C4-2B (cell line): ENCODE measurements around the gene PPP1R1A.

ENCODE experiments used
- H3K27ac ChIP-seq: fragments of 450-650 bp; 2 replicates; pipeline ENCODE4 v1.5.1; 2017
- ZFX ChIP-seq: fragments of 450-650 bp; IDR thresholded peaks from 2 replicates; pipeline ENCODE4 v1.6.1; 2017
- TF ChIP-seq, protein P1 (sequence below): fragments of 450-650 bp; conservative IDR thresholded peaks from 2 replicates; pipeline ENCODE4 v1.5.1; 2017; ENCODE audit warnings: mild to moderate bottlenecking

PPP1R1A gene

DNA sequence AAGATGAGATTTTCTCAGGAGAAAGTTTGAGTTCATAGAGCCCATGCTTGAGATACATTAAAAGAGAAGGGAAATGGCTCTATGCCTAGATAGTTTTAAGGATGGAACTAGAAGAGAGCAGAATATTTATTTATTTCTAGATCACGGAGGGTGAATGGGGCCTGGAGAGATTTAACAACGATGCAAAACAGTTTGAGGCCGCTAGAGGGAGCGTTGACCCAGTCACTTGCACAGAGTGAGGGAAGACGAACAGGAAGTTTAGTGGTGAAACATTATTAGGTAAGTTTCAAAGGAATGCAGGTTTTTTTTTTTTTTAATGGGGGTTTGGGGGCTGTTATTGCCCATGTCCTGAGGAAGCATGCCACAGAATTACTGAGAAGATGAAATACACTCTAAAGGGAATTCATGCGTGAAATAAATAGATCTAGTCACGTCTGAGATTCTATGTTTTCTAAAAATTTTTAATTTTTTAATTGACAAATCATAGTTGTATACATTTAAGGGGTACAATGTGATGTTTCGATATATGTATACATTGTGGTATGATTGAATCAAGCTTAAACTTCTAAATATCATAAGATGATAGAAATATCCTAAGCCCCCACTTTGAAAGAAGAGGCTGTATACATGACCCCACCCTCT, 14.8 kb upstream of the PPP1R1A start:
- no peak for TF ChIP-seq ZFX
- TF ChIP-seq, protein P1, sequence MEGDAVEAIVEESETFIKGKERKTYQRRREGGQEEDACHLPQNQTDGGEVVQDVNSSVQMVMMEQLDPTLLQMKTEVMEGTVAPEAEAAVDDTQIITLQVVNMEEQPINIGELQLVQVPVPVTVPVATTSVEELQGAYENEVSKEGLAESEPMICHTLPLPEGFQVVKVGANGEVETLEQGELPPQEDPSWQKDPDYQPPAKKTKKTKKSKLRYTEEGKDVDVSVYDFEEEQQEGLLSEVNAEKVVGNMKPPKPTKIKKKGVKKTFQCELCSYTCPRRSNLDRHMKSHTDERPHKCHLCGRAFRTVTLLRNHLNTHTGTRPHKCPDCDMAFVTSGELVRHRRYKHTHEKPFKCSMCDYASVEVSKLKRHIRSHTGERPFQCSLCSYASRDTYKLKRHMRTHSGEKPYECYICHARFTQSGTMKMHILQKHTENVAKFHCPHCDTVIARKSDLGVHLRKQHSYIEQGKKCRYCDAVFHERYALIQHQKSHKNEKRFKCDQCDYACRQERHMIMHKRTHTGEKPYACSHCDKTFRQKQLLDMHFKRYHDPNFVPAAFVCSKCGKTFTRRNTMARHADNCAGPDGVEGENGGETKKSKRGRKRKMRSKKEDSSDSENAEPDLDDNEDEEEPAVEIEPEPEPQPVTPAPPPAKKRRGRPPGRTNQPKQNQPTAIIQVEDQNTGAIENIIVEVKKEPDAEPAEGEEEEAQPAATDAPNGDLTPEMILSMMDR: peak; percentile 98
- H3K27ac ChIP-seq: no peak overlapping the region

- no peak for TF ChIP-seq ZFX
- TF ChIP-seq, protein P1: no peak
- no peak overlapping the region for H3K27ac ChIP-seq
These were observed 14.2 kb upstream of the PPP1R1A start for GRCh38 chr12:54602661-54603060.

DNA sequence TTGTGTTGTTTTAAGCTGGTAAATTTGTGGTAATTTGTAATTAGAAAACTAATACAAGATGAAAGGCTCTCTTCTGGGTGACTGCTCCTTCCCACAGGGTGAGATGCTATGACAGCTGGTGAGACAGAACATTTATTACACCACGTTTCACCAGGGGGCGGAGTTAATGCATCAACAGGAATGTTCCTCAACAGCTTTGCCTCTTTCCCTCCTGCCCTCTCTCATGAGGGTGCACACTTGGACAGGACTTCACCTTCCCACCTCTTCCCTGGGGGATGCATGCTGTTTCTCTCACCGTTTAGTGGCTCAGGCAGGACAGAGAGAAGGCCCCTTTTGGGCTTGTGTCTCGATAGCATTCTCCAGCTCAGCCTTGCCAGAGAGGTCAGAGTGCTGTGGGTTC, 13.4 kb upstream of the PPP1R1A start:
- H3K27ac ChIP-seq: no peak overlapping the region

GRCh38 chr12:54598970-54599369, 10.5 kb upstream of the PPP1R1A start:
- TF ChIP-seq ZFX: no peak
- TF ChIP-seq, protein P1: no peak

More for the DNA sequence above, 13.4 kb upstream of the PPP1R1A start:
- TF ChIP-seq, protein P1: no peak
- TF ChIP-seq ZFX: no peak

DNA sequence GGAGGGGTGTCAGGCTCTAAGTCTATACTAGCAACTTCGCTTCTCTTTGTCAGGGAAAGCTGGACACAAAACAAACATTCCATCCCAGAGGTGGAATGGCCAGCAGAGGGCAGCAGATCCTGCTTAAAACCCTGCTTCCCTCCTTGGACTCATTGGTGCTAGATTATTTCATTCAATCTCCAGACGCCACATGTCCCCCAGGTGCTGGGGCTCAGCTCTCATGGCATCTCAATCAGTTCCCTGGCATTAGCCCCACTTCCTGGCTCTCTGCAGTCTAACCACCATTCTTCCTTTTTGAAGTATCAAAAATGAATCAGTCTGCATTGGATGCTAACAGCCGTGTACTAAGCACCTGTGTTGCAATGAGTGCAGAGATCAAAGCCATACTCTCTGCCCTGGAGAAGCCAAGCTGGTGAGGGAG, 8.1 kb upstream of the PPP1R1A start:
- no peak for TF ChIP-seq ZFX
- TF ChIP-seq, protein P1: peak; percentile 97
- no peak overlapping the region for H3K27ac ChIP-seq

More at GRCh38 chr12:54598970-54599369, 10.5 kb upstream of the PPP1R1A start:
- H3K27ac ChIP-seq: no peak overlapping the region

- TF ChIP-seq, protein P1: no peak
- TF ChIP-seq ZFX: no peak
- H3K27ac ChIP-seq: no peak overlapping the region
These were observed 7.0 kb upstream of the PPP1R1A start for GRCh38 chr12:54595471-54595870.

GRCh38 chr12:54593725-54594124, 5.3 kb upstream of the PPP1R1A start:
- TF ChIP-seq, protein P1: no peak
- no peak for TF ChIP-seq ZFX
- no peak overlapping the region for H3K27ac ChIP-seq
